IMR-90 (cell line): ENCODE results near the gene PPM1M. TPM values are rescaled to one million over a fixed set of nuclear protein-coding genes. Genes with fewer than 3 reads are reported as not detected.
A peak's percentile ranks its signal among the peaks of the same experiment; 100 is the strongest.

Source experiments
- ATAC-seq: fragments of 200-7000 bp; cut with Tn5 transposase; 2 replicates; pipeline ENCODE4 v1.9.1; 2020; ENCODE audit warnings: low read depth, mild to moderate bottlenecking, moderate library complexity
- BruUV-seq: library from RNA; stranded (reverse); fragments of 400-500 nt; replicated peaks from 2 replicates; lab custom pipeline; 2021; lab: Mats Ljungman, UMichigan
- CTCF ChIA-PET: fragments of 300-600 bp; formaldehyde crosslinking; extraction: SDS; loops from one replicate; lab custom pipeline; 2021; ENCODE audit warnings: antibody characterized with exemption; lab: Yijun Ruan, JAX
- POLR2A ChIA-PET: fragments of 300-600 bp; sonication (Branson Sonifier 250); formaldehyde crosslinking; loops from one replicate; lab custom pipeline; 2022; ENCODE audit warnings: antibody characterized with exemption; ENCODE audit not compliant: unreplicated experiment; lab: Charles Lee
- DNase-seq: peaks from one replicate; pipeline ENCODE4 v3.0.0; 2013
- H2AFZ ChIP-seq: replicated peaks from 2 replicates; pipeline ENCODE3; 2013; ENCODE audit warnings: low read length, mild to moderate bottlenecking; ENCODE audit not compliant: poor library complexity
- H2AK5ac ChIP-seq: 2 replicates; pipeline ENCODE4 v1.6.1; 2013; ENCODE audit warnings: low read depth, low read length, inconsistent platforms
- H2AK9ac ChIP-seq: replicated peaks from 2 replicates; pipeline ENCODE3; 2013; ENCODE audit warnings: mild to moderate bottlenecking, low read depth, low read length, moderate library complexity; ENCODE audit not compliant: poor library complexity
- H2BK120ac ChIP-seq: 2 replicates; pipeline ENCODE4 v1.6.1; 2013; ENCODE audit warnings: low read depth, low read length, inconsistent platforms
- H2BK15ac ChIP-seq: 3 replicates; pipeline ENCODE4 v1.6.1; 2013; ENCODE audit warnings: low read depth, low read length, inconsistent platforms
- H2BK20ac ChIP-seq: 2 replicates; pipeline ENCODE4 v1.6.1; 2013; ENCODE audit warnings: low read depth, mild to moderate bottlenecking, inconsistent platforms, low read length, moderate library complexity
- H2BK5ac ChIP-seq: 2 replicates; pipeline ENCODE4 v1.6.1; 2013; ENCODE audit warnings: mild to moderate bottlenecking, low read depth, low read length, inconsistent platforms; ENCODE audit not compliant: poor library complexity, severe bottlenecking
- H3K14ac ChIP-seq: replicated peaks from 2 replicates; pipeline ENCODE4 v1.6.1; 2013; ENCODE audit warnings: low read depth, low read length, inconsistent platforms
- H3K18ac ChIP-seq: 2 replicates; pipeline ENCODE4 v1.6.1; 2013; ENCODE audit warnings: low read depth, low read length, control low read depth
- H3K23ac ChIP-seq: 2 replicates; pipeline ENCODE4 v1.6.1; 2013; ENCODE audit warnings: low read depth, low read length, inconsistent platforms
- H3K27ac ChIP-seq: 2 replicates; pipeline ENCODE4 v1.5.1; 2013; ENCODE audit warnings: mild to moderate bottlenecking, control low read depth, low read length; ENCODE audit not compliant: insufficient read depth
- H3K27me3 ChIP-seq: 2 replicates; pipeline ENCODE4 v1.6.1; 2013; ENCODE audit warnings: low read length; ENCODE audit not compliant: control insufficient read depth, insufficient read depth
- H3K36me3 ChIP-seq: 2 replicates; pipeline ENCODE4 v1.6.1; 2013; ENCODE audit warnings: low read length, mixed read lengths; ENCODE audit not compliant: control insufficient read depth, insufficient read depth
- H3K4ac ChIP-seq: 2 replicates; pipeline ENCODE4 v1.6.1; 2013; ENCODE audit warnings: low read depth, low read length, inconsistent platforms
- H3K4me1 ChIP-seq: 2 replicates; pipeline ENCODE4 v1.6.1; 2013; ENCODE audit warnings: low read length, mixed read lengths; ENCODE audit not compliant: control insufficient read depth, insufficient read depth
- H3K4me2 ChIP-seq: 2 replicates; pipeline ENCODE4 v1.6.1; 2013; ENCODE audit warnings: low read depth, mild to moderate bottlenecking, control low read depth, low read length, moderate library complexity
- H3K4me3 ChIP-seq: 2 replicates; pipeline ENCODE4 v1.5.1; 2013; ENCODE audit warnings: low read depth, mild to moderate bottlenecking, control low read depth, low read length, moderate library complexity; ENCODE audit not compliant: insufficient read depth
- H3K56ac ChIP-seq: 2 replicates; pipeline ENCODE4 v1.6.1; 2013; ENCODE audit warnings: low read length, inconsistent platforms; ENCODE audit not compliant: insufficient read depth; ENCODE audit errors: extremely low read depth
- H3K79me1 ChIP-seq, 2 experiments: 2 replicates each; pipeline ENCODE4 v1.6.1; 2013; ENCODE audit warnings: low read length in 2 of 2, inconsistent platforms in 1 of 2, low read depth in 1 of 2
- H3K9ac ChIP-seq: 2 replicates; pipeline ENCODE4 v1.6.1; 2013; ENCODE audit warnings: low read depth, low read length, control low read depth
- H3K9me1 ChIP-seq: 2 replicates; pipeline ENCODE4 v1.6.1; 2013; ENCODE audit warnings: low read length, inconsistent platforms; ENCODE audit not compliant: insufficient read depth
- H3K9me3 ChIP-seq: 2 replicates; pipeline ENCODE4 v1.6.1; 2013; ENCODE audit warnings: low read length; ENCODE audit not compliant: control insufficient read depth, insufficient read depth
- H4K20me1 ChIP-seq: 2 replicates; pipeline ENCODE4 v1.6.1; 2013; ENCODE audit warnings: low read length, inconsistent platforms; ENCODE audit not compliant: insufficient read depth
- H4K5ac ChIP-seq: 2 replicates; pipeline ENCODE4 v1.6.1; 2013; ENCODE audit warnings: mild to moderate bottlenecking, low read depth, low read length, control low read depth
- H4K8ac ChIP-seq, 2 experiments: 2 replicates each; pipeline ENCODE4 v1.6.1; 2013; ENCODE audit warnings: low read depth in 2 of 2, low read length in 2 of 2, control low read depth in 1 of 2, inconsistent platforms in 1 of 2
- H4K91ac ChIP-seq: 2 replicates; pipeline ENCODE4 v1.6.1; 2013; ENCODE audit warnings: low read depth, low read length, inconsistent platforms; ENCODE audit not compliant: insufficient read depth
- CEBPB ChIP-seq: IDR thresholded peaks from 2 replicates; pipeline ENCODE4 v1.6.1; 2012; ENCODE audit warnings: low read depth, low read length, improper control_type of control experiment
- USF2 ChIP-seq: fragments of 150-350 bp; IDR thresholded peaks from 2 replicates; pipeline ENCODE4 v1.6.1; 2017; ENCODE audit warnings: mild to moderate bottlenecking, antibody characterized with exemption, low read length, low read depth
- WGBS, 2 experiments: methylation state at CpG; one replicate each; pipeline versions ENCODE4 v1.1.5 to v1.1.7; 2013; ENCODE audit warnings: missing lambda C conversion rate in 2 of 2; ENCODE audit not compliant: insufficient read length in 1 of 2; ENCODE audit errors: extremely low coverage in 2 of 2; 5-methylcytosine and 5-hydroxymethylcytosine counted together
- dilution Hi-C: fragments of 300-500 bp; cut with HindIII; formaldehyde crosslinking; loops from one replicate; pipeline ENCODE4 v1.14.3; 2018; ENCODE audit warnings: low sequenced_read_pairs; ENCODE audit not compliant: unreplicated experiment
- in situ Hi-C: fragments of 300-500 bp; cut with MboI; formaldehyde crosslinking; loops from 3 replicates; pipeline ENCODE4 v1.14.3; 2019; ENCODE audit warnings: low sequenced_read_pairs, inconsistent platforms, mixed read lengths
- intact Hi-C: fragments of 100-400 bp; cut with micrococcal nuclease; formaldehyde crosslinking; loops from 2 replicates; pipeline ENCODE4 v1.10.0; 2022
- polyA plus RNA-seq, 3 experiments: library from polyadenylated mRNA; depleted of rRNA; stranded (reverse); fragments of >200 nt; gene quantifications; 2 replicates each; pipeline ENCODE4 v1.2.3, GENCODE V29; 2012; ENCODE audit warnings: low replicate concordance in 1 of 3
- total RNA-seq: library from RNA; depleted of rRNA; stranded (reverse); fragments of >200 nt; gene quantifications from 2 replicates; pipeline ENCODE4 v1.2.3, GENCODE V29; 2012

Gene PPM1M
- total and polyA plus RNA-seq, 2 of the 4 experiments (the other 2 are of a cell fraction), result 12.2 to 18.1 TPM

- ChIA-PET CTCF (interaction anchor here (0.5 to 1.3 kb wide), 2 partner anchors 17 to 137 kb away, joined by 4 to 7 read pairs; no protein-coding TSS in a partner anchor), POLR2A (no interaction called here)
- no peak overlapping the region for H2AK9ac ChIP-seq
- H3K4me2 ChIP-seq, result no peak overlapping the region
- H3K36me3 ChIP-seq, result peaks cover 54% of the 10 kb centered on the region
- DNase-seq, result no peak
- no peak overlapping the region for H3K18ac ChIP-seq
- WGBS, 2 experiments, result 100% methylated on average over 1 of the region's 4 CpGs; no CpG with 5 or more reads in 1 of the 2 experiments
- 0 out of 2 replicates have a peak, but pooled peaks have one; percentile 10 for TF ChIP-seq CEBPB
- TF ChIP-seq USF2, result no peak
- H3K9me1 ChIP-seq, result peaks cover 16% of the 10 kb centered on the region
- no peak overlapping the region for H4K5ac ChIP-seq
- no peak overlapping the region for H3K14ac ChIP-seq
- intact Hi-C loops, result no loop called here
- H3K56ac ChIP-seq, result no peak overlapping the region
- H4K20me1 ChIP-seq, result peaks cover 12% of the 10 kb centered on the region
- no peaks in the 10 kb centered on the region for H3K9me3 ChIP-seq
- H2BK5ac ChIP-seq, result no peak overlapping the region
- no peak overlapping the region for H3K23ac ChIP-seq
- in situ Hi-C loops, result no loop called here
- H3K79me1 ChIP-seq, result peaks cover 33 to 66% of the 10 kb centered on the region in 2 experiments
- H3K4me1 ChIP-seq, result peaks cover 10% of the 10 kb centered on the region
- H2BK120ac ChIP-seq, result no peak overlapping the region
- no peak overlapping the region for H2BK20ac ChIP-seq
- no peaks in the 10 kb centered on the region for H3K27me3 ChIP-seq
- peak overlapping the region; percentile 11; the same call in 1 of the 2 replicates for H2AK5ac ChIP-seq
- no peak overlapping the region for H3K9ac ChIP-seq
- no peak overlapping the region for H3K4ac ChIP-seq
- BruUV-seq, result no TSS peak
- no peak overlapping the region for H2AFZ ChIP-seq
- H4K91ac ChIP-seq, result no peak overlapping the region
- no peak for ATAC-seq
- H4K8ac ChIP-seq, result no peak overlapping the region
- H3K27ac ChIP-seq, result no peak overlapping the region
- dilution Hi-C loops, result no loop called here
- H2BK15ac ChIP-seq, result no peak overlapping the region; the same call in 2 of the 3 replicates
- no peak overlapping the region for H3K4me3 ChIP-seq
Observed at GRCh38 chr3:52202384-52203077, 43.0 kb upstream of the PPM1M start.
